GM19099 (cell line): ENCODE measurements around the gene NFIA.

Experiments used
- POLR2A ChIP-seq: IDR thresholded peaks from 3 replicates; pipeline ENCODE4 v1.6.1; 2011; ENCODE audit warnings: low read depth; ENCODE audit not compliant: insufficient read length; ENCODE audit errors: extremely low read depth

The NFIA gene

DNA sequence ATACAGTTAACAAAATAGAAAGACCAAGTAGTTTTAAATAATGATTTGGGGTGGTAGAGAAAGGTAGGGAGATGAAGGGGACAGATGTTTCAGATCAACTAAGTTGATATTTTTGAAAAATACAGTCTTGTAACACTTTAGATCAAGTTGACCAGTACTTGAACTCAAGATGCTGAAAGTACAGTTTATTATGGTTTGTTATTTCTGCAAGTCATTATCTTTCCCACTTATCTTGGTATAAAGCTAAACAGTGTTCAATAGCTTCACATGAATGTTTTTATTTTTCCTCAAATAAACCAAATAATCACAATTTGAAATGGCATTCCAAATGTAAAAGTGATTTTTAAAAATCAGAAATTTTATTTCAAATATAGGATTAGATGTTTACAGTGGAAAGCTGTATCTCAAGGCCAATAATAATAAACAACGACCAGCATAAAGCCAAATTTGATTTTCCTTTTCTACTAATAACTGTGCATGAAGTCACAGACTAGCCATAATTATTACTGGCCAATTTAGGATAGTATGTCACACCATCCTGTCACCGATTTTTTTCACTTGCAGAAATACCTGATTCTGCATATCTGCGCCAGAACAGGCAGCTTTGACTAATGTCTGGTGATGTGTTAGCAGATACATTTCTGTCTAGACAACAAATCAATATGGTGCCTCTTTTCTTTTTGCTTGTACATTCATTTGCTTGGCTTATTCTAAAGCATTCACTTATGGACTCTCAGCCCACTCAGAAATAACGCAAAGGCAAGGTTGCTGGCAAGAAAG lies 322.4 kb downstream of the NFIA start:
- no peak for TF ChIP-seq POLR2A

DNA sequence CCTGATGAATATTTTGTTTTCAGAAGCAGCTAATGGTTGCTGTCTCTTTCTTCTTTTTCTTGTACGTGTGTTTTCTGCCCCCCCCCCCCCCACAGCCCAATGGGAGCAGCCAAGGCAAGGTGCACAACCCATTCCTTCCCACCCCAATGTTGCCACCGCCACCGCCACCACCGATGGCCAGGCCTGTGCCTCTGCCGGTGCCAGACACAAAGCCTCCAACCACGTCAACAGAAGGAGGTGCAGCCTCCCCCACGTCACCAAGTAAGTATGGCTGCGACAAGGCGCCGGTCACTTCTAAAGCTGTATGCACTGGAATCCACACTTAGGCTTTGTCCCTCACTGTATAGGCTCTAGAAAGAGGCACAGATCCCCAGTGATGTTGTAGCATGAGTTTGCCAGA lies 324.1 kb downstream of the NFIA start:
- TF ChIP-seq POLR2A, result no peak

- TF ChIP-seq POLR2A, result no peak
Measured at GRCh38 chr1:61412601-61413000, 330.2 kb downstream of the NFIA start.

DNA sequence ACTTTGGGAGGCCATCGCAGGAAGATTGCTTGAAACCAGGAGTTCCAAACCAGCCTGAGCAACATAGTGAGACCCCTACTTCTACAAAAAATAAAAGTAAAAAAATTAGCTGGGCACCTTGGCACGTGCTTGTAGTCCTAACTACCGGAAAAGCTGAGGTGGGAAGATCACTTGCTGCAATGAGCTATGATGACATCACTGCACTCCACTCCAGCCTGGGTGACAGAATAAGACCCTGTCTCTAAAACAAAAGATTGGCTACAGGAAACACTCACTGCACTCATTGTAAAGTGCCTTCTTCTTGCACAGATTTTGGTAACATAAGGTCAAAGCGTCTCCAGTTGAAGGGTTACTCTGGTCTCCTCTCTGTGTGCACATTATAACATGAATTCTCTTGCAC lies 336.8 kb downstream of the NFIA start:
- TF ChIP-seq POLR2A, result no peak

GRCh38 chr1:61419657-61420056 lies 337.3 kb downstream of the NFIA start:
- TF ChIP-seq POLR2A, result no peak

DNA sequence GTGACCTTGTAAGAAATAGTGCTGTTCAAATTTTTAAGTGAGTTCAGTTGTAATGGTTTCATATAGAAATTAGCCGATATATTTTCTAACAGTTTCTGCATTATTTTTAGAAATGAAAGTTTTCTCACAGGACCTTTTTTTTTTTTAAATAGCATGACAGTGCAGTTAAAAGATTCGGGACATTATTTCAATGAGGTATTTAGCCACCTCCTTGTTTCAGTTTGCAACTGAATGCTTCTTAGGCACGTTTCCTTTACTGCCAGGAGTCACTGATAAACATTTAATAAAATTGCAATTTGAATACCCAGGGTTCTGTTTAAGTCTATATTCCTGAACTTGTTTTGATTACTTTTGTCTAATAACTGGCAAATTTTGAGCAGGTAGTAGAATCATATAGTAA lies 337.9 kb downstream of the NFIA start:
- TF ChIP-seq POLR2A, result no peak

DNA sequence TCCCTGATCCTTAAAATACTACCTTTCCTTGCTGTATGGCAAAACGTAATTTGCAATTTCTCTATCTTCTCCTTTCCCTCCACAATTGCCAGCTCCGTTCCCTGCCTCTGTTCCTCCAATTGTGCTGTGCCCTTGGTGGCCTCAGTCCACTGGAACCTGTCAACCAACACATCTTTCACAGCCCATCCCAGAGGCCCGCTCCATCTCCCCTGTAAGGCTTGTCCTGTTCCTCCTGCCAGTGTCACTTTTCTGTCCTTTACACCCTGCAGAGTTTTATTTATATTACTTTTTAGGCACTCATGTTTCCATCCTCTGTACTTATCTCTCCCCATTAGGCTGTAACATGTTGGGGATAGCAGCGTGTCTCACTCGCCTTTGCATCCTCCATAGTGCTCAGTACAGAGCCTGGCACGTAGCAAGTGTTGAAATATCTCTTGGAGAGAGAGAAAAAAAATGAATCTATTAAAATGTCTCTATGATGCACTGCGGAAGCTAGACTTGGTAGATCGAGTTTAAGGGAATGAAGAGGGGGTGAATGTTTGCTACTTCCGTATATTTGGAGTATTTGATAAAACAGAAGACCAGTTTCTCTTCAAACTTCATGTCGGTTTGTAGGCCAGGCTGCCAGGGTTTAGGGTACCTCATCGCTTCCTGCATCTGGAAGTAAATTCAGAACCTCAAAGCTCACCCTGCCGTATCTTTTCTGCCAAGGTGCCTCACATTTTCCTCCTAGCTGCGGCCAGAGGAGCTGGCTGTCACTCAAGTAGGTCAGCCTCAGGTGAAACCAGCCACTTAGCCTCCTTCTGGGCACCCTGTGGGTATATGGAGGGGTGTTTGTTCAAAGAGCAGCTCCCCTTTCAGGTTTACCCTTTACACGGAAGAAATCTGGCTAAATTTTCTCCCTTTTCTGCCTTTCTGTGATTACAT lies 338.8 kb downstream of the NFIA start:
- no peak for TF ChIP-seq POLR2A

GRCh38 chr1:61423643-61424042 lies 341.3 kb downstream of the NFIA start:
- no peak for TF ChIP-seq POLR2A

DNA sequence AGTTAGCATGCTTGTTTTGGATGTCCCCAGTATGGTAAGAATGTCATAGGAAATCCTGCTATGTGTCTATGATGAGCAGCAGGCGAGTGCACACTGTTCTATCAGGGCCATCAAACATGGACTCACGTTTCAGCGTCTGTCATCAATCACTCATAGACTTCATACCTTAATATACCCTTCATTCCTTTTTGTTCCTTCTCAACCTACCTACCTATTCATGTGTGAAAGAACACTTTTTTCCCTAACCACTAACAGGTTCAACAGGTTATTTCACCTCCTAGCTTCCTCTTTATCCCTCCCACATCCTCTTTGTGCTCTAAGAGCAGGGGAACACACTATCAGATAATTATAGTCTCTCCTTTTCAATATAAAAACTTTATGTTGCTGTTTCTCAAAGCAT lies 342.0 kb downstream of the NFIA start:
- TF ChIP-seq POLR2A, result no peak

GRCh38 chr1:61425040-61425439 lies 342.7 kb downstream of the NFIA start:
- no peak for TF ChIP-seq POLR2A

DNA sequence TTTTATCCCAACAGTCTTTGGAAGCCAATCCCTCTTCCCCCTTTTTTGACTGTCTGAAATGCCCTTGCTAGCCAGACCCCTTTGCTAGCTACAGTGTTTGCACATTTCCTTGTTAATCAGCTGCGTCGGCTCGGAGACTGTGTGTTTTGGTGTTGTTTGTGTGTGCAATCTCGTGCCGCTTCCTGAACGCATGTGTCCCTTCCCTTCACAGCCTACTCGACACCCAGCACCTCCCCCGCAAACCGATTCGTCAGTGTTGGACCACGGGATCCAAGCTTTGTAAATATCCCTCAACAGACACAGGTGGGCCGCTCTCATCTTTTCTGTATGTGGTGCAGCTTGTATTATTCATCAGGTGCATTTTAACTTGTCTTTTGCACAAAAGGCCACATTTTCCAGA lies 343.9 kb downstream of the NFIA start:
- no peak for TF ChIP-seq POLR2A

DNA sequence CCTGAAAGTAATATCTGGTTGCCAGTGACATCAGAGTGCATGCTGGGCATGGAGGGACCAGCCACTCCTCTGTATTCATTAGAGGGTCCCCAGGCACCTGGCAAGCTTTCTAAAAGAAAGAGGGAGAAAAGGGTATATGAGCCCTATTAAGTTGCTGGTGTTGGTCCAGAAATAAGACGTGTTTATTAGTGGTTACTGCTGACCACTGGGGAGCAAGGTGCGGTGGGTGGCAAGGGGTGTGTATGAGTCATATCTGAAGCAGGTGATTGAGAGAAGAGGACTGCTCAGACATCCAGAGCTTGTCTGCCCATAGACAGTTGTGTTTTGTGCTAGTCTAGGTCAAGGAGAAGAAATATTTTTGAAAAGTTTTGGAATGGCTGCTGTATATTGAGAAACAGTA lies 344.5 kb downstream of the NFIA start:
- TF ChIP-seq POLR2A, result no peak

- no peak for TF ChIP-seq POLR2A
Measured at GRCh38 chr1:61427510-61427909, 345.1 kb downstream of the NFIA start.

DNA sequence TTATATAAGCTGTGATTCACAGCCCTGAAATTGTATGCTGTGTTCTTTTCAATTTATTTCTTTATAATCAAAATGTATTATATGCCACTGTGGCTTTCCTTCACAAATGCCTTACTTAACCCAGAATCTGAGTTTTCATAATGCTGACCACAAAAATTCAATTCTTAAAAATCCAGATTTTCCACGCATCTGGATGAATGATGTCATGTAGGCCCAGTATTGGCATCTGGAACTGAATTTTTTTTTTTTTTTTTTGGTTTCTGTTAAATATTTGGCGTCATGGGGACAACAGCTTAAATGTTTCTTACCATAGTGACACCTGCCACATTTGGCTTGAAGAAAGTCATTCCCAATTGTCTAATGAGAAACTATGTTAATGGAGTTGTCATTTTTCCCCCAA lies 345.8 kb downstream of the NFIA start:
- no peak for TF ChIP-seq POLR2A

DNA sequence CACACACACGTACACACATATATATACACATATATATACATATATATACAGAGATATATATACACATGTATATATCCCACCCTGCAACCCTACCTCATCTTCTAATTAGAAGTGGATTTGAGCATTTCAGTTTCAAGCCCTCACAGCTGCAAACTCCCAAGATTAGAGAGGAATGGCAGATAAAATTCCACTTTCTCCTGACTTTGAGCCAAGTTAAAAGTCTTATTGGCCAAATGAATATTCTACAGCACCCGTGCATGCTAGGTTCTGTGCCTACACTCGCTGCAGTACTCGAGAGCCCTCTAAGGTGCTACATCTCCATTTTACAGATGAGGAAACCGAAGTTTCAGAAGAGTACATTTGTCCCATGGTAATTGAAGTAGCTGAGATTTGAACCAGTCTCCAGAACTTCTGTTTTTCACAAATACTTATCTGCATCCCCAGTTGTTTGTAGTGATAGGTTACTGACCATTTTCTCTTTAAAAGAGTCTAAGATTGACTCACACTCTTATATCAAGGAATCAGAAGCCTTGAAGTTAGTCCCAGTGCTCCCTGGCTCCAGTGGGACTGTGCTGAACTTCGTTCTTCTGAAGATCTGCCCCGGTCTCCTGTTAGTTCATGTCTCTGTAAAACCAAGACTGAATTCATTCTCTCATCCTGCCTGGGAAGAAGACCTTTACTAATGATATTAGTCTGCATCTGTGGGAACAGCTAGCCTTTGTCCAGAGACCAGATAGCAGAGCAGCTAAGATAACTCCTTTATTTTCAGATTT lies 350.4 kb downstream of the NFIA start:
- TF ChIP-seq POLR2A, result no peak
